ELF-1 (cell line): ENCODE data around the gene ITFG1.
"Not testable (repeated sequence)": the region's sequence is repeated elsewhere in the genome, so short reads cannot be mapped to it uniquely, and the experiment has no call there.

Experiments used
- DNase-seq: peaks from one replicate; pipeline ENCODE4 v3.0.0-alpha.2; 2016; ENCODE audit warnings: low read depth, low spot score

Gene ITFG1

DNA sequence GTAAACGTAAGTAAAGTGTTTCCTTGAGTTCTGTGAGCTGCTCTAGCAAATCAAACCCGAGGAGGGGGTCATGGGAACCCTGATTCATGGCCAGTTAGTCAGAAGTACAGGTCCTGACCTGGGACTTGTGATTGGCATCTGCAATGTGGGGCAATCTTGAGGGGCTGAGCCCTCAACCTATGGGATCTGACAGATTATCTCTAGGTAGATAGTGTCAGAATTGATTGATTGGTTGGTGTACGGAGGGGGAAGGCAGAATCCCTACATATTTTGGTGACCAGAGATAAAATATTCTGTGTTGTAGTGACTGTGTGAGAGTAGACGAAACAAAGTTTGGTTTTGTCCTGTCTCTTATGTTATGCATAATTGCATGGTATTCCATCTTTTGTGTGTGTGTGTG lies 216.7 kb downstream of the ITFG1 start:
- DNase-seq = no peak

DNA sequence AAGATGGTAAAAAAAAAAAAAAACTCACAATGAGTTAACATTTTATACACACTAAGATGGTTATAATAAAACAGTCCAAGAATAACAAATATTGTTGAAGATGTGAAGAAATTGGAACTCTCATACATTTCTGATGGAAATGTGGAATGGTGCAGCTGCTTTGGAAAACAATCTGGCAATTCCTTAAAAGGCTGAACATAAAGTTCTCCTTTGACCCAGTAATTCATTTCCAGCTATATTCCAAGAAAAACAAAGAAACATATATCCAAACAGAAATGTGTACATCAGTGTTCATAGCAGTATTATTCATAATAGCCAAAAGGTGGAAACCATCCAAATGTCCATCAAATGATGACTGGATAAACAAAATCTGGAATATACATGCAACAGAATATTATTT lies 219.8 kb downstream of the ITFG1 start:
- DNase-seq = no peak

DNA sequence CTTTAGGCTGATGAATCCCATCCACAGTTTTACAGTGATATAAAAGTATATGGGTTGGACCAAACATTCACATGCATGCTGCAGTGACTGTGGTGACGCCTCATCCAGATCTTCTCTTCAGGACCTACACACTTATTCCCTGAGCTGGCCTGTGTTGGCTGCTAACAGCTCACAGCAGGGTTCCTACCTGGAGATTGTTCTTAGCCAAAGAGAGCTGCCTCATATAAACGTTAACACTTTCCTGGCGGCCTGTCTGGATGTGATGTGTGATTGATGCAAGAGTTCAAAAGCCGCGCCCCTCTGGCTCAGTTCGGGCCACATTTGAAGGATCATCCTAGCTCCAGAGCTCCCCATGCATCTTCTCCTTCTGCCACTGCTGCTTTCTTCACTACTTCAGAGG lies 224.1 kb downstream of the ITFG1 start:
- DNase-seq = peak; percentile 47

DNA sequence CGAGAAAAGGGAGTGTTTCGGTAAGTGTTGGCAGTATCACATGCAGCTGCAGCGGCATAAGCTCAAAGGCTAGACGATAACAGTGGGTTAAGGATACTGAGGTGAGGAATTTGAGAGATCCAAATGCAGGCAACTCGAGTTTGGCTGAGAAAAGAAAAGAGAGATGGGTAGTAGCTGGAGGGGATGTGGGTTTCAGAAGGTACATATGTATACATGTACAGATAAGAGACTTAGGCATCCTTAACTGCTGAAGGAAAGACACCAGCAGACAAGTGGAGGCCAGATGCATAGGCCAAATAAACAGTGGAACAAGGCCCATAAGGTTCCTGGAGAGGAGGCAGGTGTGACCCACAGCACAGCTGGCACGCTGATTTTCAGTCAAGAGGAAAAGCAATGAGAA lies 230.6 kb downstream of the ITFG1 start:
- DNase-seq = no peak

DNA sequence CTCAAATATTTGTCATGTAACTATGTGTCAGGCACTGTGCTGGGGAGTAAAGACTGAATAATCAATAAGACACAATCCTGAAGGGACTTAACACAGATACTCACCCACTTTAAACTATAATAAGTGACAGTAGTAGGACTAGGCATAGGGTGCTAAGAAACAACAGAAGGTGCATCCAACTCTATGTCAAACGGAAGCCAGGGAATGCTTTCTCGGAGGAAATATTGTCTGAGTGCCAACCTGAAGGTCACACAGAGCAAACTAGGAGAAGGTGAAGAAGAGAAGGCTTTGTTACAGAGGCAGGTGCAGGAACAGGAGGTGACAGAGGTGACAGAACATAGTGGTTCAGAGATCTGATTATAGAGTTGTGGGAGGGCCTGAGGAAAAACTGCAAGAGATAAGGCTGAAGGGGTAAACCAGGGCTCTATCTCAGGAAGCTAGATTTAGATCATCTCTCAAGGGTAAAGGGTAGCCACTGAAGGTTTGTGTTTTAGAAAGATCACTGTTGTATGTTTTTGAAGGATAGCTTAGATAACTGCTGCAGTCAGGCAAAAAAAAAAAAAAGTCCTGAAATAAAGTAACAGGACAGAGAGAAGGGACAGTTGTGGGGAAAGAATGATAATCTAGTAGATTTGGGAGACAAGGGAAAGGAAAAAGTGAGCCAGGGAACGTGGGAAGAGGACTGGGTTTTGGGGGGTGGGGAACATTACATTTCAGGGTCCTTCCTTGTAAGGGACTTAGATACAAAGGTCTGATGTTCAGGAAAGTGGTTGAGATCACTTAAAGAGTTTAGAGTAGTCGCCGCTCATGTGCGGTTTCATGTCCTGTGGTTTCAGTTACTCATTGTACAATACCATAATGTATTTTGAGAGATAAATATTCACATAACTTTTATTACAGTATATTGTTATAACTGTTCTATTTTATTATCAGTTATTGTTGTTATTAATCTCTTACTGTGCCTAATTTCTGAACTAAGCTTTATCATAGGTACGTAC lies 231.5 kb downstream of the ITFG1 start:
- DNase-seq = no peak

DNA sequence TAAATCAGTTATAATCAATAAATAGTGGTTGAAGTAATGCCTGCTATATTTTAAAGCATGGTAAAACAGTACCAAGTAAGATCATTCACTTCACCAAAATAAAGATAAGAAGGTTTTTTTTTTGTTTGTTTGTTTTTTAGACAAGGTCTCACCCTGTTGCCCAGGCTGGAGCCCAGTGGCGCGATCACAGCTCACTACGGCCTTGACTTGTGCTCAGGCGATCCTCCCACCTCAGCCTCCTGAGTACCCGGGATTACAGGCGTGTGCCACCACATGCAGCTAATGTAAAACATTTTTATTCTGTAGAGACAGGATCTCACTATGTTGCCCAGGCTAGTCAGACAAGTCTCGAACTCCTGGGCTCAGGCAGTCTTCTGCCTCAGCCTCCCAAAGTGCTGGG lies 232.6 kb downstream of the ITFG1 start:
- DNase-seq = no peak

DNA sequence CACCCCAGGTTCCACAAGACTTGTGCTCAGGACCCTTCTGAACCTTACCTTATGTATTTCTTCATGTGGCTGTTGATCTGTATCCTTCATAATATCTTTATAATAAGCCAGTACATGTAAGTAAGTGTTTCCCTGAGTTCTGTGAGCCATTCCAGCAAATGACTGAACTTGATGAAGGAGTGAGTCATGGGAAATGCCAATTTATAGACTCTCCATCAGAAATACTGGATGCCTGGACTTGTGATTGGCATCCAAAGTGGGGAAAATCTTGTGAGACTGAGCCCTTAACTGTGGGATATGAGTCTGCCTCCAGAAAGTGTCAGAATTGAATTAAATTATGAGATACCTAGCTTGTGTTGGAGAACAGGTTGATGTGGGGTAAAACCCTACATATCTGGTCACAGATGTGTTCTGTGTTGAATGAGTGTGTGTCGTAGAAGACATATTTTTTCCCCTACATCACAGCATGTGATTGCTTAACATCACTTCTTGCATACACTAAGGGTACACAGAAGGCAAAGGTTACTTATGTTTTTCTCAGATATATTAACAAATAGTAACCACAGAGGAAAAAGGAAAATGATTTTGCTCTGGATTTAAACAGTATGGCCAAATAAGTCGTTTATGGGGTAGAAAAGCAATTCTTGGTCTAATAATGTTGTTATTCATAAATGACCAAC lies 247.0 kb downstream of the ITFG1 start:
- DNase-seq = no peak

DNA sequence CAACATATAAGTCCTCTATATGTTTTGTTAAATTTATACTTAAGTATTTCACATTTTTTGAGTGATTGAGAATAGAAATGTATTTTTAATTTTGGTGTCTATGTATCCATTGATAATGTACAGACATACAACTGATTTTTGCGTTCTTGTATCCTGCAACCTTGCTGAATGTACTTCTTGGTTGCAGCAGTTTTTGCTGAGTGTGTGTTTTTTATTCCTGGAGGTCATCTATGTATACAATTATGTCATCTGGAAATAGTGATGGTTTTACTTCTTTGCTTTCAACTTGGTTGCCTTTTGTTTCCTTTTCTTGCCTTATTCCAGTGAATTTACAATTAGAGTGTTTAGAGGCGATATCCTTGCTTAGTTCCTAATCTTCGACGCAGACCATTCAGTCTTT lies 249.6 kb downstream of the ITFG1 start:
- no peak for DNase-seq

DNA sequence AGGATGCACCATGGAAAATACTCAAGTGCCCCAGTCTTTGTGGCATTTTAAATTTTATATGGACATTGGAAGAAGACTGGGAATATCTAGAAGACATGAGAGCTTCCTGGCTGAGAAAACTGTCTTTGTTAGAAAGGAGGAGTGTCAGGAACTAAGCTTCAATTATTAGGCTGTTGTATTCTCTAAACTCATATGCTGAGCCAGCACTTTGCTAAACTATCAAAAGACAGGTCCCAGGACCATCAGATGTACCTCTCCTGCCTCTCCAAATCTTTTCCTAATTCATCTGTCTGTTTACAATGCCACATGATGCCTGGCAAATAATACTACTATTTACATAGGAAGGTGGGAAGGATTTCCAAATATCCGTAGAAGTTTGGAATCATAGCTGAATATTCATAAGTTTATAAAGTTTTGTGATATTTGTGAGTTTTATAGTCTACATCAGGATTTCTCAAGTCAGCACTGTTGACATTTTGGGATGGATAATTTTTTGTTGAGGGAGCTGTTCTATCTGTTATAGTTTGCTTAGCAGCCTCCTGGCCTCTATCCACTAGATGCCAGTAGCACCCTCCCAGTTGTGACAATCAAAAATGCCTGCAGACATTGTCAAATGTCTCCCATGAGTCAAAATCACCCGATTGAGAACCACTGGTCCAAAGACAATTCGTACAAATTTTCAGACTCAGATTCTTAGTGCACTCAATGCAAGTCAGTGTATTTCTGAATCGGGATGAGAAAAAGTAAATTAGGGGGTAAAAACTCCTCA lies 255.9 kb downstream of the ITFG1 start:
- no peak for DNase-seq

DNA sequence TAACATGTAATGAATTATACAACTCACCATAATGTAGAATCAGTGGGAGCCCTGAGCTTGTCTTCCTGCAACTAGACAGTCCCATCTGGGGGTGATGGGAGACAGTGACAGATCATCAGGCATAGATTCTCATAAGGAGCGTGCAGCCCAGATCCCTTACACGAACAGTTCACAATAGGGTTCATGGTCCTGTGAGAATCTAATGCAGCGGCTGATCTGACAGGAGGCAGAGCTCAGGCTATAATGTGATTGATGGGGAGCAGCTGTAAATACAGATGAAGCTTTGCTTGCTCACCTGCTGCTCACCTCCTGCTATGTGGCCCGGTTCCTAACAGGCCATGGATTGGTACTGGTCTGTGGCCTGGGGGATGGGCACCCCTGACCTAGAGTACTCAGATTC lies 257.4 kb downstream of the ITFG1 start:
- DNase-seq = not testable (repeated sequence)

DNA sequence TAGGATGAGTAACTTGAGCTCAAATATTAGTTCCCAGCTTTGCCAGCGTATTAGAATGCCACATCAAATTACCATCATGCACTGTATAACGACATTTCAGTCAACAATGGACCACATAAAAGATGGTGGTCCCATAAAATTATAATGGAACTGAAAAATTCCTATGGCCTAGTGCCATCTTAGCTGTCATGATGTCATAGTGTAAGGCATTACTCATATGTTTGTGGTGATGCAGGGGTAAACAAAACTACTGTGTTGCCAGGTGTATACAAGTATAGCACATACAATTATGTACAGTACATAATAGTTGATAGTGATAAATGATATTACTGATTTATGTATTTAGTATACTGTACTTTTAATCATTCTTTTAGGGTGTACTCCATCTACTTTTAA lies 262.7 kb downstream of the ITFG1 start:
- no peak for DNase-seq

DNA sequence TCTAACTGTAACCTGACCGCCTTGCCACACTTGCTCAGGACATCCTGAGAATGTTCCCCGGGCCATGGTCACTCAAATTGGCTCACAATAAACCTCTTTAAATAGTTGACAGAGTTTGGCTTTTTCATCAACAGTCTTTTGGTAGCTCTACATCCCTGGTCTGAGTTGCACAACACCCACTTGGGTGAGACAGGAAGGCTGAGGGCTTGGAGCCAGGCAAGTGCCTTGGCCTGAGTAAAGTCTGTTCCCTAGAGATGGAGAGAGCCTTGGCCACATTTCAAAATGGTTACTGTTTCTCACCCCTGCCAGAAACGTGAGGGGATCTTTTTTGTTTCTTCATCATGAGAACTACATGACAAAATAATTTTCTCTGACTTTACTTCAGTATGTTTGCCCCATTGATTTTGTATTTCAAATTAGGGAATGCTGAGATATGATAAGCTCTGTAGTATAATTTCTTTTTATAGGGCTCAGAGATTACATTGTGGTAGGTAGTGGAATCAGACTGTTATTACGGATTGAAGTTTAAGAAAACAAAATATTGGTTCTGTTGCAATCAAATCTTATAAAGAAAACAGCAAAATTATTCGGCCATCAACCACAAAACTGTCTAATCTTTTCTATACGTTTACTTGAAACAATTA lies 263.2 kb downstream of the ITFG1 start:
- no peak for DNase-seq

DNA sequence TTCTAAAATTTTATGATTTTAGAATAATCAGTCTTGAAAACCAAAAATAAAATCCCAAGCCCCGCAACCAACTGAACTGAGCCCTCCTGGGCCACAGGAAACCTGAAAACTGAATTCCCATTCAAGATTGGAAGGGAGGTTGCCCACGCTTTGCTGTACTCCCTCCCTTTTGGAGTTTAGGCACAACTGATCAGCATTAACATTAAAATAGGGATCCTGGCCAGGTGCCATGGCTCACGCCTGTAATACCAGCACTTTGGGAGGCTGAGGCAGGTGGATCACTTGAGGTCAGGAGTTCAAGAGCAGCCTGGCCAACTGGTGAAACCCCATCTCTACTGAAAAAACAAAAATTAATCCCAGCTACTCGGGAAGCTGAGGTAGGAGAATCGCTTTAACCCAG lies 264.4 kb downstream of the ITFG1 start:
- DNase-seq = no peak

DNA sequence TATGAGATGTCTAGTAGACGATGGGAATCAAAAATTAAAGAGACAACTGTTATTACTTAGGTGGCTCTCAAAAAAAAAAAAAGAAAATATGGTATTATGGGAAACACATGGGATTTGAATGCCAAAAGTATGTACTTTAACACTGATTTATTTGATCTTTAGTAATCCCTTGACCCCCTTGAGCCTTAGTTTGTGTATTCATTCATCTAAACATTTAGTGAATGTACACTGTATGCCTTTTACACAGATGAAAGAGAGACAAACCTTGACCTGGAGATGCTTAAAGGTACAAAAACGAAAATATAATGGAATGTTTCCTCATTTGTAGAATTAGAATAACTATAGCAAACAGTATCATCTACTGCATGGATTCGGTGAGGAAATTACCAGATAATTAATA lies 278.5 kb downstream of the ITFG1 start:
- no peak for DNase-seq

DNA sequence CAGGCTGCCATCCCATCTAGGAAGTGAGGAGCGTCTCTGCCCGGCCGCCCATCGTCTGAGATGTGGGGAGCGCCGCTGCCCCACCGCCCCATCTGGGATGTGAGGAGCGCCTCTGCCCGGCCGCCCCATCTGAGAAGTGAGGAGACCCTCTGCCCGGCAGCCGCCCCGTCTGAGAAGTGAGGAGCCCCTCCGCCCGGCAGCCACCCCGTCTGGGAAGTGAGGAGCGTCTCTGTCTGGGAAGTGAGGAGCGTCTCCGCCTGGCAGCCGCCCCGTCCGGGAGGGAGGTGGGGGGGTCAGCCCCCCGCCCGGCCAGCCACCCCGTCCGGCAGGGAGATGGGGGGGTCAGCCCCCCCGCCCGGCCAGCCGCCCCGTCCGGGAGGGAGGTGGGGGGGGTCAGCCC lies 279.8 kb downstream of the ITFG1 start:
- not testable (repeated sequence) for DNase-seq

DNA sequence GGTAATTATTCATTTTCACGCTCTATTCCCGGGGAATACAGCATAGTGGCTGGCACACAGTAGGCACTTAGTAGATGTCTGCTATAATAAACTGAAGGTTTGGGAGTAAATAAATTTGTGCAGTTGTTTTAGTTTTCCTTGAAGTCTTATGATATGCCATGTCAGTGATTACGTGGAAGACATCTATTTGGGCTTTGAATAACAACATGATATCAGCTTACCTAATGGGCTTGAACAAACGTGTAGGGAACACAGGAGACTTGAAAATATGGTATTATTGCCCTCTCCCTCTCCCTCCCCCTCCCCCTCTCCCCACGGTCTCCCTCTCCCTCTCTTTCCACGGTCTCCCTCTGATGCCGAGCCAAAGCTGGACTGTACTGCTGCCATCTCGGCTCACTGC lies 280.8 kb downstream of the ITFG1 start:
- no peak for DNase-seq

DNA sequence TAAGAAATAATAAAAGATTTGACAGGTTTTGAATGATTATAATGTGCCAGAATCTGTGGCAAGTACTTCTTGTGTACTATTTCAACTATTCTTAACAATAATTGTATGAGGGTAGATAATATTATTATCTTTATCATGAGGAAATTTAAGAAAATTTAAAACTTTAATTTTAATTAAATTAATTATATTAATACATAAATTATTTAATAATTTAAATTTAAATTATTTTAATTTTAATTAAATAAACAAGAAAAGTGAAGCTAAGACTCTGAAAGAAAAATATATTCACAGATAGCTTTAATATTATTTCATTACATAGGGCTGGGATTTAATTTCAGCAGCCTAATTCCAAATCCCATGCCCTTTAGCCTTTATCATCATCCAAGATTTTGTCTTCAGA lies 285.7 kb downstream of the ITFG1 start:
- no peak for DNase-seq

DNA sequence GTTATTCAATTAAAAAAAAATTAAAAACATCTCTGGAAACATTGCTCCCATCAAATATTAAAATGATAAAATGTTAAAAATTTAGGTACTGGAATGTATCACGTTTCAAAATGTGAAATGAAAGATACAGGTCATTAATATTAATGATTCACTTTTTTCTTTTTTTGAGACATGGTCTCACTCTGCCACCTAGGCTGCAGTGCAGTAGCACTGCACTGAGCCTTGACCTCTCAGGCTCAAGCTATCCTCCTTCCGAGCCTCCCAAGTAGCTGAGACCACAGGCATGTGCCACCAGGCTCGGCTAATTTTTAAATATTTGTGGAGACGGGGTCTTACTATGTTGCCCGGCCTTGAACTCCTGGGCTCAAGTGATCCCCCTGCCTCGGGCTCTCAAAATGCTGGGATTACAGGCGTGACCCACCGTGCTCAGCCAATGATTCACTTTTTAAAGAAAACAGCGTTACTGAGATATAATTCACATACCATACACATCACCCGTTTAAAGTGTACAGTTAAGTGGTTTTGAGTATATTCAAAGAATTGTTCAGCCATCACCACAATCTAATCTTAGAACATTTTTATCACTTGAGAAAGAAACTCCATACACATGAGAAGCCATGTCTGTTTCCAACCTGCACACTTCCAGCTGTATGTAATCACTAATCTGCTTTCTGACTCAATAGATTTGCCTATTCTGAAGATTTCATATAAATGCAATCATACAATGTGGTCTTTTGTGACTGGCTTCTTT lies 298.0 kb downstream of the ITFG1 start:
- no peak for DNase-seq

DNA sequence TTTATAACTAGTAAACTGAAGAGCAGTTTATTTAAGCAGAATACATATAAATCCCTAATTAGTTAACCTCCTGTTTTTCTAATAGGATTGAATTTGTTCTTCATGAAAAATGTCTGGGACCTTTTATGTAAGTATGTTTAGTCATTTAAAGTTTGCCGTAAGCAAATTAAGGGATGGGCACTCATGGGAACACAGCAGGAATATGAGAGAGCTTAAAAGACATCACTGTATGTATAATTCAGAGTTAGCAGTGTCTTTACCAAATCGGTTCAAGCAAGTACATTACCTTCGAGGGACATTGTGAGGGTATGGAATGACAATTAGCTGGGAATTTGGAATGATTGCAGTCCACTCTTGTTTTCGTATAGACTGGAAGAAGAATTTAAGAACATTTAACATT lies 299.4 kb downstream of the ITFG1 start:
- no peak for DNase-seq

DNA sequence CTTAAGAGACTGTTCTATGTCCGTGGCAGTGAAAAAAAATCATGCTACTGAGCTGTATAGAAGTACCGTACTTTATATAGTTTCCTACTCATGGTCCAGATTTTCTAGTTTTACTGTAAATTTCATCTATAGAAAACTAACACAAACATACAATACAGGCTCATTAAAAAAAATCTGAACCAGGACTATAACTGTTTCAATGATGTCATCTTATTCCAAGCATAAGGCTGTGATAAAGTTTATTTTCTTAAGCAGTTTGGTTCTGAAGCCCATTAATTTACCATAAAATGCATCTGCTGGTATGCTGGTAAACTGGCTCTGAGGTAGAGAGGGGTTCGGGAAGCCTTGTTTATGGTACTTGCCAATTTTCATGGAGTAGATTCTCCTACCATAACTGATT lies 300.4 kb downstream of the ITFG1 start:
- DNase-seq = no peak

DNA sequence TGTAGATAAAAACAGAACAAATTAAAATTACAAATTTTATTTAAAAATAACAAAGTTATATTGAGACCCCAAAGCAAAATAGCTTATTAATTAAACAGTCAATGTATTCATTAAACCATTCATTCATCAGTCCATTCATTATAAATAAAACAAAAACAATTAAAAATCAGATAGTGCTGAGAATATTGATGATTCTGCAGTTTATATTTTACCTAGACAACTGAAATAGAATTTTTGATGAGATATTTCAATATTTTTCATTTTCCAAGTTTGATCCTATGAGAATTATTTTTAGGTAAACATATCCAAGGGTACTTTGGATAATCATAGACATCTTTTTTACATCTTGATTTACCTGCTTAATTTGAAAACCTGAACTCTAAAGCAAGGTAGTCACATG lies 301.9 kb downstream of the ITFG1 start:
- no peak for DNase-seq
